Effector memory CD4-positive, alpha-beta T cell (primary cell): ENCODE results near the gene NUP205.

Experiments used
- DNase-seq, 3 donors: peaks; one replicate each; pipeline ENCODE4 v3.0.0-alpha.2; 2020
- H3K27ac ChIP-seq: 2 replicates; pipeline ENCODE4 v1.7.0; 2013; ENCODE audit warnings: mild to moderate bottlenecking, low read length, moderate library complexity; ENCODE audit not compliant: insufficient read depth, poor library complexity, severe bottlenecking
- H3K27me3 ChIP-seq: replicated peaks from 2 replicates; pipeline ENCODE4 v1.7.0; 2013; ENCODE audit warnings: mild to moderate bottlenecking, low read length; ENCODE audit not compliant: insufficient read depth, control insufficient read depth, poor library complexity, severe bottlenecking
- H3K36me3 ChIP-seq: 2 replicates; pipeline ENCODE4 v1.7.0; 2013; ENCODE audit warnings: mild to moderate bottlenecking, low read length, moderate library complexity; ENCODE audit not compliant: control insufficient read depth, insufficient read depth
- H3K4me1 ChIP-seq: 2 replicates; pipeline ENCODE4 v1.7.0; 2013; ENCODE audit warnings: low read length, mild to moderate bottlenecking; ENCODE audit not compliant: control insufficient read depth, insufficient read depth, poor library complexity, severe bottlenecking
- H3K4me3 ChIP-seq: 2 replicates; pipeline ENCODE4 v1.7.0; 2013; ENCODE audit warnings: low read length, low read depth, mild to moderate bottlenecking; ENCODE audit not compliant: insufficient read depth, poor library complexity, severe bottlenecking
- H3K9me3 ChIP-seq: 2 replicates; pipeline ENCODE4 v1.7.0; 2013; ENCODE audit warnings: mild to moderate bottlenecking, low read length, moderate library complexity; ENCODE audit not compliant: control insufficient read depth
- total RNA-seq, 3 donors: gene quantifications; one replicate each; lab custom pipeline; 2026; lab: John Stamatoyannopoulos, UW

The NUP205 gene, protein sequence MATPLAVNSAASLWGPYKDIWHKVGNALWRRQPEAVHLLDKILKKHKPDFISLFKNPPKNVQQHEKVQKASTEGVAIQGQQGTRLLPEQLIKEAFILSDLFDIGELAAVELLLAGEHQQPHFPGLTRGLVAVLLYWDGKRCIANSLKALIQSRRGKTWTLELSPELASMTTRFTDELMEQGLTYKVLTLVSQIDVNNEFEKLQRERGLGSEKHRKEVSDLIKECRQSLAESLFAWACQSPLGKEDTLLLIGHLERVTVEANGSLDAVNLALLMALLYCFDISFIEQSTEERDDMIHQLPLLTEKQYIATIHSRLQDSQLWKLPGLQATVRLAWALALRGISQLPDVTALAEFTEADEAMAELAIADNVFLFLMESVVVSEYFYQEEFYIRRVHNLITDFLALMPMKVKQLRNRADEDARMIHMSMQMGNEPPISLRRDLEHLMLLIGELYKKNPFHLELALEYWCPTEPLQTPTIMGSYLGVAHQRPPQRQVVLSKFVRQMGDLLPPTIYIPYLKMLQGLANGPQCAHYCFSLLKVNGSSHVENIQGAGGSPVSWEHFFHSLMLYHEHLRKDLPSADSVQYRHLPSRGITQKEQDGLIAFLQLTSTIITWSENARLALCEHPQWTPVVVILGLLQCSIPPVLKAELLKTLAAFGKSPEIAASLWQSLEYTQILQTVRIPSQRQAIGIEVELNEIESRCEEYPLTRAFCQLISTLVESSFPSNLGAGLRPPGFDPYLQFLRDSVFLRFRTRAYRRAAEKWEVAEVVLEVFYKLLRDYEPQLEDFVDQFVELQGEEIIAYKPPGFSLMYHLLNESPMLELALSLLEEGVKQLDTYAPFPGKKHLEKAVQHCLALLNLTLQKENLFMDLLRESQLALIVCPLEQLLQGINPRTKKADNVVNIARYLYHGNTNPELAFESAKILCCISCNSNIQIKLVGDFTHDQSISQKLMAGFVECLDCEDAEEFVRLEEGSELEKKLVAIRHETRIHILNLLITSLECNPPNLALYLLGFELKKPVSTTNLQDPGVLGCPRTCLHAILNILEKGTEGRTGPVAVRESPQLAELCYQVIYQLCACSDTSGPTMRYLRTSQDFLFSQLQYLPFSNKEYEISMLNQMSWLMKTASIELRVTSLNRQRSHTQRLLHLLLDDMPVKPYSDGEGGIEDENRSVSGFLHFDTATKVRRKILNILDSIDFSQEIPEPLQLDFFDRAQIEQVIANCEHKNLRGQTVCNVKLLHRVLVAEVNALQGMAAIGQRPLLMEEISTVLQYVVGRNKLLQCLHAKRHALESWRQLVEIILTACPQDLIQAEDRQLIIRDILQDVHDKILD (N-terminal part only)
- 88.2 to 113 (median 92.9) reads per million in 3 donors for total RNA-seq

DNA sequence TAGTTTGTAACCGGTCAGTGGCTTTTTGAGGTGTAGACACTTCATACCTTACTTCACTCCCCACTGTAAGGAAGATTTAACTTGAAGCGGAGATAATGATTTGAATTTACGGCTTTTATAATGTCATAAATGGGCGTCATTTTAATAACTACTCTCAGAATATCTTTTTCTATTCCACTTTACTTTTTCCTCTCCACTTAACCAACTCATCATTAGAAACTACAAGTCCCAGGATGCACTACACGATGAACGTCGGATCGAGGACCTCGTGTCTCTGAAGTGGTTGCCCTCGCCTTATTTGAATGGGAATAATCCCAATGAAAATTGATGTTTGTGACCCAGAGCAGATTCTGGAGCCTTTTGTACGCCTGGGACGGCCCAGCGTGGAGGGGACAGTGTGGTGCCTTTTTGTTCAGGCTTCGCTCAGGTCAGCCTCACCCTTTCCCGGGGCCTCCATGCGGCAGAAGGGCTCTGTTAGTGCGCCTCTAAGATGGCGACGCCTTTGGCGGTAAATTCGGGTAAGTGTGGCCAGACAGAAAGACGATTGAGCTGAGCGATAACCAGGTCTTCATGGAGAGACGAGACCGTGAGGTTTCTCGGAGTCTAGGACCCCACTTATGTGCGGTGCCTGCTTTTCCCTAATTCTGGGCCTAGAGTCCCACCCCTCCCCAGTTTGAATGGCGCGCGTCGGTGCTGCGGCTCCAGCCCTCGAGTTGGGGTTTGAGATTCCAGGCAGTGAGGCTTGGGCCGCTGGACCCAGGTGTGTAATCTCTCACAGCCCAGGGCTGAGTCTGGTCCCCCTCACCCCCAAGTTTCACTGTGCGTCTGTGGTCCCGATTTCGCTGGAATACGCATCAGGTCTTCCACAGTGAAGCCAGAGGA, at the start of gene NUP205:
TSS of gene NUP205 (plus strand) at position 463 of the 882 bp plus-strand sequence. CDS start at position 491, 28 bp downstream.
- Histone ChIP-seq H3K9me3 (no peaks in the 10 kb centered on the region), H3K36me3 (no peaks in the 10 kb centered on the region), H3K27me3 (no peaks in the 10 kb centered on the region), H3K4me1 (peaks cover 4% of the 10 kb centered on the region), H3K4me3 (peak within 1 kb of the TSS; percentile 74), H3K27ac (peak within 1 kb of the TSS; percentile 96)
- DNase-seq = peak; percentile 38 to 71 (median 59)

- no peaks in the 10 kb centered on the region for H3K36me3 ChIP-seq
- DNase-seq = no peak
These were observed 48.7 kb upstream of the NUP205 start for GRCh38 chr7:135508883-135509588.

GRCh38 chr7:135509589-135509838, 48.2 kb upstream of the NUP205 start:
- peak overlapping the region; percentile 91 for H3K4me3 ChIP-seq
- H3K27ac ChIP-seq = peak overlapping the region; percentile 96
- DNase-seq = no peak
- peaks cover 10% of the 10 kb centered on the region for H3K4me1 ChIP-seq
- H3K9me3 ChIP-seq = no peaks in the 10 kb centered on the region
- no peaks in the 10 kb centered on the region for H3K27me3 ChIP-seq
- H3K36me3 ChIP-seq = no peaks in the 10 kb centered on the region

More at GRCh38 chr7:135508883-135509588, 48.7 kb upstream of the NUP205 start:
- Histone ChIP-seq H3K27me3 (no peaks in the 10 kb centered on the region), H3K4me1 (peaks cover 10% of the 10 kb centered on the region), H3K27ac (peak overlapping the region; percentile 96), H3K4me3 (peak overlapping the region; percentile 91), H3K9me3 (no peaks in the 10 kb centered on the region)

DNA sequence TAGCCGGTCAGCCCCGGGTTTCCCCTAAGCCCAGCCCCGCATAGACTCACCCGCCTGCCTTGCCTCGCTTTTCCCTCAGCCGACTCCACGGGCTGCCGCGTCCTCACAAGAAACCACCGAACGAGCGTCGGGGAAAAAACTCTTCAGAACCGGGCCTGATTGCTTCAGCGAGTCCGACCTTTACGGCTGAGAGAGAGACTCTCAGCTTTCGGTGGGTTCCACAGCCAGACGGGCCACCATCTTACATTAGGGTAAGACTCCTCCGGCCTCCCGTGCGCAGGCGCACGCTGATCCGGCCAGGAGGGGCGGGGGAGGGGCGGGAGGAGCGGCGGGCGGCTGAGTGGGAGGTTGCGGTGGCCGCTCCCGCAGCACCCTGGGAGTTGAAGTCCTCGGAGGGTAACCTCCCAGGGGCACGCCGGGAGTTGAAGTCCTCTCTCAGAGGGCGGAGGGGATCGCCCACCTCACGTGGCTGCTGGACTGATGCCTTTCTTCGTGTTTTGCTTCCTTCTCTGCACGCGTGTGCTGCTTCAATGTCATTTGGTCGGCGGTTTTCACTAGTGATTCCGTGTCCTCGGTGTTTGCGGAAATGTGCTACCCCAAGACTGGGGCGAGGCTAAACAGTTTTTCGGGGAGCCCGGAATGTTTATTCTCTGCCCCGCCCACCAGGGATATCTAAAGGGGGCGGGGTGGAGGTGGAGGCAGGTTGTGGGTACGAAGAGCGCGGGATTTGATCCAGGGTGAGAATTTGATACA, 47.7 kb upstream of the NUP205 start, which contains the start of gene CNOT4:
TSS of gene CNOT4 (minus strand) at position 264 of the 753 bp plus-strand sequence. CDS start 71,771 bp downstream, outside the sequence.
- Histone ChIP-seq H3K9me3 (no peaks in the 10 kb centered on the region), H3K4me1 (peaks cover 10% of the 10 kb centered on the region), H3K27ac (peak within 1 kb of the TSS; percentile 96), H3K4me3 (peak within 1 kb of the TSS; percentile 91), H3K27me3 (no peaks in the 10 kb centered on the region), H3K36me3 (no peaks in the 10 kb centered on the region)
- DNase-seq = peak; percentile 93 to 98 (median 95)

GRCh38 chr7:135510592-135511183, 47.0 kb upstream of the NUP205 start:
- Histone ChIP-seq H3K27me3 (no peaks in the 10 kb centered on the region), H3K27ac (peak overlapping the region; percentile 53), H3K9me3 (no peaks in the 10 kb centered on the region), H3K36me3 (no peaks in the 10 kb centered on the region), H3K4me1 (peaks cover 10% of the 10 kb centered on the region), H3K4me3 (peak overlapping the region; percentile 70)
- DNase-seq = no peak

DNA sequence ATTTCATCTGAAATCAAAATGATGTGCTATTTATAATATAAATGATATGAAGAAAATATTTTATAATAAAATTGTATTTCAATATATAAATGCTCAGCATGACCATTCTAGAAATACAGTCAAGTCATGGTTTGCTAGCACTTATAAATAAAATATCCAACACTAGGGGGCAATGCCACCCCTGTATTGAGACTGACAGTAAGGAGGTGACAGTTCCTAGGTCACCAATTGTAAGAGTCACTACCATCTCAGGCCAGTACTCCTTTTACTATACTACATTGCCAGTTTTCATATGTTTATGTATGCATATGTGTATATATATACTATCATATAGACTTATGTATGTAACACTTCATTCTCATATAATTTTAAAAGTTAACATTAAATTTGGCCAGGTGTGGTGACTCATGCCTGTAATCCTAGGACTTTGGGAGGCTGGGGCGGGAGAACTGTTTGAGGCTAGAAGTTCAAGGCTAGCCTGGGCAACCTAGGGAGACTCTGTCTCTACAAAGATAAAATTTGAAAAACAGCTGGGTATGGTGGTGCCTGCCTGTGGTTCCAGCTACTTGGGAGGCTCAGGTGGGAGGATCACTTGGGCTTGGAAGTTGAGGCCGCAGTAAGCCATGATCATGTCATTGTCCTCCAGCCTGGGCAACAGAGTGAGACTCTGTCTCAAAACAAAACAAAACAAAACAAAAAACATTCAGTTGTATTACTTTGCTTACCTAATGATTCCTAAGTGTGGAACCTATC, 45.4 kb upstream of the NUP205 start:
- no peaks in the 10 kb centered on the region for H3K27me3 ChIP-seq
- DNase-seq = peak in 1 of 3 donors; percentile 18
- H3K4me3 ChIP-seq = no peak overlapping the region
- peaks cover 10% of the 10 kb centered on the region for H3K4me1 ChIP-seq
- H3K36me3 ChIP-seq = no peaks in the 10 kb centered on the region
- H3K9me3 ChIP-seq = no peaks in the 10 kb centered on the region
- H3K27ac ChIP-seq = no peak overlapping the region

DNA sequence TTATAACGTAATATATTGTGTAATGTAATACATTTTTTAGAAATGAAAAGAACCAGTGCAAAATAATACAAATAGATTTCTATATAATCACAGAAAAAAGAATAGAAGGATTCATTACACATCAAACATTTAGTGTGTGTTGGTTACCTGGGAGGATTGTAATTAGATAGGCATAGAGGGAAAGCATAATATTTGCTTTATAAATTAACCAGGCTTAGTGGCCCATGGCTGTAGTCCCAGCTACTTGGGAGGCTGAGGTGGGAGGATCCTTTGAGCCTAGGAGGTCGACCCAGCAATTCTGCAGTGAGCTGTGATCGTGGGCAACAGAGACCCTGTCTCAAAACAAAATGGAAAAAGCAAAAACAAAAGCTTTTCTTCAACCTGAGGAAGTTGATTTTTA, 42.9 kb upstream of the NUP205 start:
- H3K27ac ChIP-seq = no peak overlapping the region
- H3K36me3 ChIP-seq = no peaks in the 10 kb centered on the region
- peaks cover 5% of the 10 kb centered on the region for H3K4me1 ChIP-seq
- H3K9me3 ChIP-seq = no peaks in the 10 kb centered on the region
- DNase-seq = no peak
- H3K4me3 ChIP-seq = no peak overlapping the region
- H3K27me3 ChIP-seq = no peaks in the 10 kb centered on the region
